Measurements from ENCODE around the gene BBS9.

BBS9 gene

GRCh38 chr7:33388332-33388731, 259.0 kb downstream of the BBS9 start:
- DNase-seq, result no peak

DNA sequence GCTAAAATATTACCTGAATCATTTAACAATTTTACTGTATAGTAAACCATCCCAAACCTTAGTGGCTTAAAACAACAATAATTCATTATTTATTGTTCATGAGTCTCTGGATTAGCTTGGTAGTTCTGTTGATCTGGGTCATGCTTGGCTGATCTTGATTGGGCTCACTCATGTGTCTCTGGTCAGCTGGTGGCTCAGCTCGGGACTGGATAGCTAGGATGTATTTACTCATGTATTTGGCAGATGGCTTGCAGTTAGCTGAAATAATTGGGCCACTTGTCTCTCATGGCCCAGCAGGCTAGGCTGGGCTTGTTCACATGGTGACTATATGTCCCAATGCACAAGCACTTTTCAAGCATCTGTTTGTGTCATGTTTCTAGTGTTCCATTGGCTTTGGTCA, 262.8 kb downstream of the BBS9 start:
- no peak for DNase-seq

GRCh38 chr7:33393770-33394169, 264.4 kb downstream of the BBS9 start:
- DNase-seq, result no peak

DNA sequence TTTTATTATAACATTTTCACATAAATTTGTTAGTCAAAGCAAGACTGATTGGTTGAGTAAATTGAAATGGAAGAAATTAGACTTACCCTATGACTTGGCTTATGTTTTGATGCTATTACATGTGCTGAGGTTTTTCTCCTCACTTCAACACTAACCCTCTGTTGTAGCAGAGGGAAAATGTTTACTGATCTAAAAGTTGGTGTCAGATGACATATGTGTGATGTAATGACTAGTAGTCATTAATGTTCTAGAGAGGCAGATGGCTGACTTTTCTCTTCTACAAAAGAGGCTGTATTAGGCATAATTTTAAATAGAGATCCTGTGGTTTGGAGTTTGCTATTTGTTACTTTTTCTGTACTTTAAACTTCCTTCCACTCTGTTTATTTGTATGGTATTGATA, 266.0 kb downstream of the BBS9 start:
- DNase-seq, result no peak

GRCh38 chr7:33399528-33400213, 270.3 kb downstream of the BBS9 start:
- DNase-seq, result no peak

- DNase-seq, result no peak
These were observed 270.8 kb downstream of the BBS9 start for GRCh38 chr7:33400214-33400538.

DNA sequence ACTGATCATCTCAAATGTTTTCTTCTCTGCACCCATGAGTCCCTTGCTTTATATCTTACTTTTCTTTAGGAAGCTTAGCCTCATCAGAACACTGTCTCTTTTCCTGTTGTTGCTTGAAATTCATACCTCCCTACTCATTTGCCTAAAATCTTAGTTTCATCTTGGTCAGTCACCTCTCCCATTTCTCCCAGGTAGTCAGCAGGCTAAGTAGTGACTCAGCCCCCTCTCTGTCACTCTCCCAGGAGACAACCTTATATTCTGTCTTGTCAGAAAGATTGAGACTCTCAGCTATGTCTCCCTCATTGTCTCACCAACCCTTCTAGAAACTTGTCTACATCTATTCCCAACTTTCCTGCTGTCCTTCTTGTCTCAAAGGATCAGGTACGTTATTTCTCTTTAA, 280.9 kb downstream of the BBS9 start:
- no peak for DNase-seq

GRCh38 chr7:33411020-33411419, 281.7 kb downstream of the BBS9 start:
- DNase-seq, result no peak

DNA sequence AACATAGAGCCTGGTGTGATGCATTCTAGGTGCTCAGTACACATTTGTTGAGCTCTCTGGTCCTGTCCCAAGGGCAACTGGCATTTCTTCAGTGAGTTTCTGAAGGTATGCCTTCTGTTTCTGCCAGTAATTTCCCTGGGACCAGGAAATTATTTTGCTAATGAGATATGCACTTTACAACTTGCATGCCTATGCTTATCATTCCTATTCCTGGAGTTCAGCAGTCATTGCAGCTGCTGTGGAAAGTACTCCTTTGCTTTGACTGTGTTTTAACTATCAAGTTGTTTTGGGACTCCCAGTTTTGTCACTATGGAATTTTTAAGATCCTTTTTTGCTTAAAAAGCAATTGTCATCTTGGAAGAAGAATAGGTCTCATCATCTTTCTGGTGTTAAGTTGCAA, 283.0 kb downstream of the BBS9 start:
- no peak for DNase-seq

DNA sequence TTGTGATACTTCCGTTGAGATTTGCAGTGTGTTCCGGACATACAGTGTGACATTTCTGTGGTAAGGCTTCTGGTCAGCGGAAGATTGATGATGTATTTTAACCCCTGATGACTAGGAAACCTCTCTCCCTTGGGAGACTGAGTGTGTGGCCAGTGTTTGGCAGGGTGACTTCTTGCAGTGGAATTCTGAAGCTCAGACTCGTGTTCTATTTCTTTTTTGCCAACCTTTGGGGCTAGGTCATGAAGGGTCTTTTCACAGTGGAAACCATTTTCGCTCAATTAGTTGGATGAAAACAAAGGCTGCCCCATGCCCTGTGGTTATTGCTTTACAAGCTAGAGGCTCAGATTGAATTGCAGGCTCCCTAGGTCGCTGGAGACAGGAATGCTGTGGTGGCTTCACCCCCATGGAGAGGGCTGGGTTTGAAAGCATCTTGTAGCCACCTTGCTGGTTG, 288.9 kb downstream of the BBS9 start:
- no peak for DNase-seq

- no peak for DNase-seq
These were observed 291.1 kb downstream of the BBS9 start for GRCh38 chr7:33420311-33420940.

- DNase-seq, result no peak
These were observed 292.1 kb downstream of the BBS9 start for GRCh38 chr7:33421429-33421828.

GRCh38 chr7:33422141-33422540, 292.8 kb downstream of the BBS9 start:
- DNase-seq, result no peak

DNA sequence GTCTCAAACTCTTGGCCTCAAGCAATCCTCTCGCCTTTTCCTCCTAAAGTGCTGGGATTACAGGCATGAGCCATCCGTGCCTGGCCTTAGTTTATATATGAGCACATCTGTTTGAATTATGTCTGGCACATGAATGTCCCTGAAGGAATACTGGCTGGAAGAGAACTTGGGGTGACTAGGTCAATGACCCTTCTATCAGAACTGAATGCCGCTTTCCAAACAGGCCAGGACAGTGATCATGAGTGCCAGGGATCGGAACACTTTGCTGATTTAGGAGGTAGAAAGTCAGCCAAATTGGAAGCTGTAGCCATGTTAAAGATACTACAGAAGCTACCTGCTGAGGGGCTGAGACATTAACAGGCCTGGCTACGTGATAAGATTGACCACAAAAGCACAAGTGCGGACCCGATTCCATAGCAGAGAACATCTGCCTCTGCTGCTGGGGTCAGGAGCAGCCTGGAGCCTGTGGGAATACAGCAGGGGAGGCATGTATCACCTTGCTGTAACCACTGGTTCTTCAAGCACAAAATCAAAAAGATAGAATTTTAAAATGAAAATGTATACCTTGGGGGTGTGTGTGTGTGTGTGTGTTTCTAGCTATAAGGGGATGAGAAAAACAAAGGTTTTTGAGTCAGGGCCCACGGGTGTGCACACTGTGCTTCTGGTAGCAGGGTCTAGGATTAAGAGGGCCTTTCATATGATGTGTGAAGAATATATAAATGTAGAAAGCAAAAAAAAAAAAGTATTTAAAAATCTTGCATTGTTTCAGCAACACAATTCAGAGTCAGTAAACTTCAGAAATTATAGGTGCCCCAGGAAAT, 293.7 kb downstream of the BBS9 start:
- no peak for DNase-seq

- peak in 1 of 6 experiments; percentile 2 for DNase-seq
These were observed 294.3 kb downstream of the BBS9 start for GRCh38 chr7:33423646-33424020.

DNA sequence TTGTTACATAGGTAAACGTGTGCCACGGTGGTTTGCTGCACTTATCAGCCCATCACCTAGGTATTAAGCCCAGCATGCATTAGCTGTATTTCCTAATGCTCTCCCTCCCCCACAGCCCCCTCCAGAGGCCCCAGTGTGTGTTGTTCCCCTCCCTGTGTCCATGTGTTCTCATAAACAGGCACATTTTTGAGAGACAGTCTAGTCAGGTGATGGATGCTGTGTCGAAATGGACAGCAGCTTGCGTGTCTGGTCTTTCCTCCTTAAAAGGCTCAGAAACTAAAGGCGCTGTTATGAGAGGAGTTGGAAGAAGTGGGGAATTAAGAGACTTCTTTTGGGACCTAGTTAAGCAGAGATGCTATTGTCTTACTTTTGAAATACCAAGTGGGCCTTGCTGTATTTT, 296.0 kb downstream of the BBS9 start:
- DNase-seq, result no peak

GRCh38 chr7:33425929-33426678, 296.7 kb downstream of the BBS9 start:
- DNase-seq, result no peak

DNA sequence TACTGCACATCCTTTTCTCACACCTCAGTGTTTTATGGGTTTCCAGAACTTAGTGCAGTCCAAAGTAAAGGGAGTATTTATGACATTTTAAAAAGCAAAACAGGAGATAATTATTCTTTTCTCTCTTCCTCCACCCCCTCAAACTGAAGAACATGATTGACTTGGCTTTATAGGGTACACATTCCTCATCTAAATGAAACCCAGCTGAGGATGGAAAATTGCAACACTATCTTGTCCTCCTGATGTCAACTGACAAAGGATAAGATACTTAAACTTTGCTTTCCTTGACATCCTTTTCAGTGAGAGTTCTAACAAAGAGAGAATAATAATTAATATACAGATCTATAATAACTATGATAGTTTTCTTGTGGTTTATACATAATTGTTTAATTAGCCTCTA, 299.1 kb downstream of the BBS9 start:
- no peak for DNase-seq

DNA sequence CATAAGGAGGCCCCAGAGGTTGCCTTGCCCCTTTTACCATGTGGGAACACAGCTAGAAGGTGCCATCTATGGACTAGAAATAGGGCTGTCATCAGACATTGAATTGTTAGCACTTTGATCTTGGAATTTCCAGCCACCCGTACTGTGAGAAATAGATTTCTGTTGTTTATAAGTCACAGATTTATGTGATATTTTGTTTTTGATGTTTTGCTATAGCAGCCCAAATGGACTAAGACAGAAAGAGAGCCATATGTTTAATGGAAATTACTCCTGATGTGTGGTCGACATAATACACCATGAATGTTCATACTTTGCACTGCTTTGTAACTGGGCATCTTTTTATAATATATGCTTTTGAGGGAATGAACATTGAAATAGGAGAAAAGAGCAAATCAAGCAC, 302.2 kb downstream of the BBS9 start:
- DNase-seq, result no peak

GRCh38 chr7:33432821-33433220, 303.5 kb downstream of the BBS9 start:
- DNase-seq, result no peak

GRCh38 chr7:33433357-33433756, 304.0 kb downstream of the BBS9 start:
- no peak for DNase-seq

- DNase-seq, result no peak
These were observed 315.1 kb downstream of the BBS9 start for GRCh38 chr7:33444511-33444910.

- no peak for DNase-seq
These were observed 317.2 kb downstream of the BBS9 start for GRCh38 chr7:33446551-33446950.
